ENCODE results near the gene IGFALS.
A peak's percentile ranks its signal among the peaks of the same experiment; 100 is the strongest.

The IGFALS gene

GRCh38 chr16:1793578-1794220, at the start of gene IGFALS:
Gene IGFALS (minus strand): TSS chr16:1793705. CDS start chr16:1793652, 53 bp downstream.
- no peak for DNase-seq (ENCODE audit: low read depth)

GRCh38 chr16:1839554-1839953, 46.0 kb upstream of the IGFALS start:
- no peak for DNase-seq (ENCODE audit: low read depth)

GRCh38 chr16:1834096-1834495, 40.6 kb upstream of the IGFALS start:
- no peak for DNase-seq (ENCODE audit: low read depth)

DNA sequence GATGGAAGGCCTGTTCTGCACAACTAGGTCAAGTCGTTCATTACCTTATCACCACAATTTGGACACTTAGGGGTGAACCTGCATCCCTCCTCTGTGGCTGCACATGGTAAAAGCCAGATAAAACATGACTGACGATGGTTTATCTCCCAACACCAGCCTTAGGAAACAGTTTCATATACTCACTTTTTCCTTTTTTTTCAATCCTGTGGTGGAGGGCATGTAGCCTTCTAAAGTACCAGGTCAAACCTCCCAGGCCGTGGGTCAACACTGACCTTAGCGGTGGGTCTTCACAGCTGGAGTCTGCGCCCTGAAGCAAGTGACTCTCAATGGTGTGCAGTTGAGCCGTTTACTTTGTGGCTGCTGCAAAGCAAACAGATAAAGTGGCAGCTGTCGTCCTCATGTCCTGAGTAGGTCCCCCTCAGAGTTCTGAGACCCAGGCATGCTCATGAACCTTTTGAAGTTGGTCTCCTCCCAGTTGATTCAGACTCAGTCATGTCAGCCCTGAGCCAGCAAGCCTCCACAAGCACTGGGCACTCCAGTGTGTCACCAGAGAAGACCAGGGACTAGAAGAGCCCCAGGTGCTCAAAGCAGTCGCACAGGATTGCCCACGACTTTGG, 39.4 kb upstream of the IGFALS start:
- no peak for DNase-seq (ENCODE audit: low read depth)

- DNase-seq (ENCODE audit: low read depth): no peak
Measured at GRCh38 chr16:1831186-1832075, 37.9 kb upstream of the IGFALS start.

DNA sequence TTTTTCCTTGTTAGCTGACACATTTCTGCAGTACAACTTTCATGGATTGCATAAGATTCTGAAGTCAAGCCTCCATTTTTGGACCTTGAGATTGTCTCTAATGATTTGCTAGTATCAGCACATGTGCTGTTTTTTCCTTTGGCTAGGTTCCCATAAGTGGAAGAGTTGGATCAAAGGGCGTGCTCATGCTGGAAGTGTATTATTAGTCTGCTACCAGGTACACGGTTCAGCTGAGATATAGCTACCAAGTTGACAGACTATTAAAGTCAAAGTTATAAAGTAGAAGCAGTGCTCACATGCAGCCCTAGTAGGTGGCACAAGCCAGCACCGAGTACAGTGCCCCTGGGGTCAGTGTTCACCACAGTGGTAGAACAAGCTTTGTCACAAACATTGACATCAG, 36.7 kb upstream of the IGFALS start:
- no peak for DNase-seq (ENCODE audit: low read depth)

DNA sequence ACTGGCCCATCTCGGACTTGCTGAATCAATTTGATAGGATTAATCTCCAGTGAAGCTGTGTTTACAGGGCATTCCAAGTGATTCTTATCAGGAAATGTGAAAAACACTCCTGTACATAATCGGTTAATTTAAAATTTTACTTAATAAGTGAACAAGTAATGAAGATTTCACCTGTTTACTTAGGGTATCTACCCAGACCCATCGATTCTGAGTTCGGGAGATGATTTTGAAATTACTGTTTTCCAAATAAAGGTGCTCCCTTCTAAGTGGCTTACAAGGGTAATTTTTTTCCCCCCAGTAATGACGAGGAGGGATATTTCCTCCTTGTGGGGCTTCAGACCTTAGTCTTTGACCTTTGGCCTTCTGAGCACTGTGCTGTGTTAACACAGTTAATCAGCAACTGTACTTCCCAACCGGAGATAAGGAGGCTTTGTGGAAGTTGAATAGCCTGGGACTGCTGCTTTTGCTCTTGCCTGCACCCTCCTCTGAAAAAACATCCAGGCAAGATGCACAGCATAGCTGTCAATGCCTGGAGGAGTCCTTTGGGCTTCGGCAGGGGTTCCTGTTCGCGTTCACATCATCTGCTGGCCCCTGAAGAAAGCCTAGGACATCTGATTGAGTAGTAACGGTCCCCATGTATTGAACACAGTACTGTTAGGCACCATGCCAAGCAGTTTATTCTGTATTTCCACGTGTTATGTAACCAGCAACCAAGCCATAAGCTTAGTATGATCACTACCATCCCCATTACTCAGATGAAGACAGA, 35.3 kb upstream of the IGFALS start:
- DNase-seq (ENCODE audit: low read depth): no peak

DNA sequence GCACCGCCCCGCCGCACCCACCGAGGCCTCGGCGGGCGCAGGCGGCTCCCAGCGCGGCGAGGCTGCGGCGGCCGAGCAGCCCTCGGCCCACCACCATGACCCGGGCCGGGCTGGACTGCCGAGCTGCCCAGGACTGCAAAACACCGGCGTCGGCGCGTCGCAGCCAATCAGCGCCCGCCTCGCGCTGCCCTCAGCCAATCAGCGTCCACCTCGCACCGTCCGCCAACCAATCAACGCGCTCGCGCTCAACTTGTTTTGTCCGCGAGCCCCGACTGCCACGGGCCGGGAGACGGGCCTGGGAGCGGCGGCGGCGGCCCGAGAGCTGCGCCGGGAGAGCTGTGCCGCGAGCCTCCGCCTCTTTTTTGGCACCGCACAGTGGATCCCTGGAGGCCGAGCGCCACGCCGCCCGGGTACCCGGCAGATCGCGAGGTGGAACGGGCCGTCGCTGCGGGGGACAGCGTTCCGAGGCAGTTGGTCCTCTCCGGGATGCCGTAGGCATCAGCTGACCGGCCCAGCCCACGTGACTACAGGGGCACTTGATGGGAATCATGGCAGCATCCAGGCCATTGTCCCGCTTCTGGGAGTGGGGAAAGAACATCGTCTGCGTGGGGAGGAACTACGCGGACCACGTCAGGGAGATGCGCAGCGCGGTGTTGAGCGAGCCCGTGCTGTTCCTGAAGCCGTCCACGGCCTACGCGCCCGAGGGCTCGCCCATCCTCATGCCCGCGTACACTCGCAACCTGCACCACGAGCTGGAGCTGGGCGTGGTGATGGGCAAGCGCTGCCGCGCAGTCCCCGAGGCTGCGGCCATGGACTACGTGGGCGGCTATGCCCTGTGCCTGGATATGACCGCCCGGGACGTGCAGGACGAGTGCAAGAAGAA, 33.4 kb upstream of the IGFALS start, which contains the start of the genes FAHD1 and HAGH:
TSS of gene FAHD1 (plus strand) at position 516 of the 883 bp plus-strand sequence. CDS start at position 549, 33 bp downstream.
TSS of gene HAGH (minus strand) at position 135 of the 883 bp plus-strand sequence. CDS start at position 97, 38 bp downstream.
- DNase-seq (ENCODE audit: low read depth): peak; percentile 80

DNA sequence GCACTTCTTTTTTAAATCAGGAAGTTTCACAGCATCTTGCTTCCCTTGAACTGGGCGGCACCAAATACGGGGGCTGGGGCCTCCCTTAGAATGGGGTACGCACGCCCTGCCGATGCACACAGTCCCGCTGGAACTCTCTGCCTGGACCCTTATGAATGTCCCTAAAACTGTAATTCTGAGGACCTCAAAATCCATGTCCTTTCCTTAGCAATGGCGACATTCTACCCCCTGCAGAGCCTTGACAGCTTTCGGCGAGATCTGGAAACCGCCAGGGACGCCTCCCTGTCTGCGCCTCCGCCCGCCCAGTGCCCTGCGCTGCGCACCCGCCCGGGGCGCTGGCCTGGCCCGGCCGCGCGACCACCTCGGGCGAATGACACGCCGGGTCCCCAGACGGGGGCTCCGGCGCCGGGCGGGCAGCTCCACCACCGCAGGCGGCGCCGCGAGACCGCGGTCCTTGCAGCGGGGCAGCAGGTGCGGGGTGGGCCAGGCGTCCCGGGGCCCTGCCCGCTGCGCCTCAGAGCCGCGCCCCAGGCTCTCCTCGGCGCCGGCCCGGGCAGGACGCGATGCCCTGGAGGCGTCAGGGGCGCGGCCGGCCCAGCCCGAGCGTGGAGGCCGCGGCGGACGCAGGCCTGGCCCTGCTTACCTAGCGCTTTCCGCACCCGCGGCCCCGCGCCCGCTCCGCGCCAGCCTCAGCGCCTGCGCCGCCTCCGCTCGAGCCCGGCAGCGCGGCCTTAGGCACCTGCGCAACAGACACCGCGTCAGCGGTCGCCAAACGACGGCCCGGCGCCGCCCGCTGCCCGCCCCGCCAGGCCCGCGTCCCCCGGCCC, 32.6 kb upstream of the IGFALS start:
- peak; percentile 55 for DNase-seq (ENCODE audit: low read depth)

DNA sequence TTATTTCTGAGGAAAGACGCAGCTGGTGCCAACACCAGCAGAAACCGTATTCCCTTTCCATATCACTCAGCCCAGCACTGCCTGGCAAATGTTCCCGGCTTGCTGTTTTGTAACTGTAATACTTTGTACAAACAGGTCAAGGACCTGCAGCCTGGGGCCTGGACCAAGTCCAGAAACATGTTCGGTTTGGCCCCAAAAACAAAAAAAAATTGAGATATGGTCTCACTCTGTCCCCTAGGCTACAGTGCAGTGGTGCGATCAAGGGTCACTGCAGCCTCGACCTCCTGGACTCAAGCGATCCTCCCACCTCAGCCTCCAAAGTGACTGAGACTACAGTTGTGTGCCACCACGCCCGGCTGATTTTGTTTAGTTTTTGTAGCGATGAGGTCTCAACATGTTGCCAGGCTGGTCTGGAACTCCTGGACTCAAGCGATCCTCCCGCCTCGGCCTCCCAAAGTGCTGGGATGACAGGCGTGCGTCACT, 31.9 kb upstream of the IGFALS start:
- DNase-seq (ENCODE audit: low read depth): no peak

GRCh38 chr16:1823821-1824220, 30.3 kb upstream of the IGFALS start:
- DNase-seq (ENCODE audit: low read depth): no peak

- DNase-seq (ENCODE audit: low read depth): no peak
Measured at GRCh38 chr16:1822801-1823200, 29.3 kb upstream of the IGFALS start.

DNA sequence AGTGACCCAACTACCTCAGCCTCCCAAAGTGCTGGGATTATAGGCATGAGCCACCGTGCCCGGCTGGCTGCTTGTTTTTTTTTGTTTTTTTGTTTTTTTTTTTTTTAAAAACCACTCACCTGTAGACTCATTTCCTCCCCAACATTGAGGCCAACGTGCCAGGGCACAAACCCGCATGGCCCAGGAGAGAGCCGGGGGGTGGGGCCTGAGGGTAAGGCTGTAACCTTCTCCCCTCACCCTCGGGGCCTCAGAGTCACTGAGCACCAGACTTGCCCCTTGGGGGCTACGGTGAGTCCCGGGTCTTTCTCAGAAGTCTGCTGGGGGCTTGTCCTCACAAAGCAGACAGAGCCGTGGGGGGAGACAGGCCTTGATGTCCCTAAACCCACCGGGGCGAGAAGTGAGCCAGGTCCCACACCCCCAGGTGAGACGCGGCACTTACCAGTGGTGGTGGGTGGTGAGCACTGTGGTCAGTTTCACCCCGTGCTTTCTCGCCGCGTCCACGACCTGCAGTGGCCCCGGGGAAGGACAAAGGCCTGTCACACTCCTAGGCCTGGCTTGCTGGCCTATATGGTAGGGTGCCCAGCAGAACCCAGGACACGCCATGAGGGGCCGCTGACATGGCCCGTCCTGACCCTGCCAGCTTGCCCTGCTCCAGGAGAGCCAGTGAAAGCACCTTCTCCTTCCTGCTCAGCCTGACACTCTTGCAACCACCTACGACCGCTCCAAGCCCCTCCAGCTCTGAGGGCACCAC, 28.5 kb upstream of the IGFALS start:
- DNase-seq (ENCODE audit: low read depth): no peak

DNA sequence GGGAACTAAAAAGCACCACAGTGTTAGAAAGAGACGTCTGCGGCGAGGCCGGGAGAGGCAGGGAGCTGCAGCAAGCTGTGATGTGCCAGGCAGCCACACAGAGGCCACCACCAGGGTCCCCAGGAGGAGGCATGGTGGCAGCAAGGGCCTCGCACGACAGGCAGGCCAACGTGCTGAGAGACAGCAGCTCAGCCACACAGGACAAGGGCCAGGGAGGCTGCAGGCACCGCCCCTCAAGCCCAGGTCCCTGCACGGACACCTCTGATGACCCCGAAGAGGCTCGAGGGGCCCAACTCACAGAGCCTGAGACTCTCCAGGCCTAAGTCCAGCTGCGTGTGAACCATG, 27.4 kb upstream of the IGFALS start:
- DNase-seq (ENCODE audit: low read depth): no peak

- DNase-seq (ENCODE audit: low read depth): no peak
Measured at GRCh38 chr16:1820096-1820945, 26.8 kb upstream of the IGFALS start.

GRCh38 chr16:1819611-1820010, 26.1 kb upstream of the IGFALS start:
- DNase-seq (ENCODE audit: low read depth): no peak

- DNase-seq (ENCODE audit: low read depth): no peak
Measured at GRCh38 chr16:1818873-1819525, 25.5 kb upstream of the IGFALS start.
